ENCODE data around the gene LYPD6B. TPM values are rescaled to one million over a fixed set of nuclear protein-coding genes. Genes with fewer than 3 reads are reported as not detected.

The LYPD6B gene
- total and polyA plus RNA-seq, 2 donors (not counting 1 experiment from before 2014, with no cell fraction given): 1.5 to 2.7 TPM

GRCh38 chr2:149218497-149218896, 180.0 kb downstream of the LYPD6B start:
- no peak overlapping the region for H3K4me3 ChIP-seq (ENCODE audit: control extremely low read depth in 1 of 5, extremely low read depth in 1 of 5, insufficient read depth in 1 of 5, low read depth in 2 of 5, low read length in 4 of 5)
- Mint-ChIP-seq H3K27me3 (no peaks in the 10 kb centered on the region), H3K27ac (no peak overlapping the region), H3K9me3 (ENCODE audit: insufficient read depth) (no peaks in the 10 kb centered on the region), H3K4me3 (no peak overlapping the region), H3K4me1 (no peaks in the 10 kb centered on the region)
- TF ChIP-seq CTCF (IDR thresholded peaks at IDR 0.05) (no peak), EZH2 (IDR thresholded peaks at IDR 0.05; ENCODE audit: borderline replicate concordance, insufficient read depth, low read depth, low read length, poor library complexity, severe bottlenecking) (no peak)
- H3K9me3 ChIP-seq (ENCODE audit: control extremely low read depth in 1 of 3, control insufficient read depth in 2 of 3, insufficient read depth in 1 of 3, low read length in 2 of 3): no peaks in the 10 kb centered on the region
- ChIA-PET CTCF (no interaction called here), POLR2A (no interaction called here)
- no peak overlapping the region for H3K4me2 ChIP-seq (replicated peaks; ENCODE audit: low read depth, low read length, poor library complexity, severe bottlenecking)
- H3K27me3 ChIP-seq (replicated peaks in 1 of 4; ENCODE audit: control extremely low read depth in 1 of 4, control insufficient read depth in 3 of 4, insufficient read depth in 4 of 4, low read length in 3 of 4): no peaks in the 10 kb centered on the region
- intact Hi-C loops (cut with micrococcal nuclease): no loop called here
- no peaks in the 10 kb centered on the region for H3K36me3 ChIP-seq (replicated peaks in 1 of 2; ENCODE audit: control extremely low read depth in 1 of 2, control insufficient read depth in 1 of 2, extremely low read depth in 1 of 2, insufficient read depth in 2 of 2, low read length in 1 of 2)
- ATAC-seq (ENCODE audit: low read depth) (no peak), DNase-seq (no peak)
- H3K4me1 ChIP-seq (ENCODE audit: control insufficient read depth in 2 of 2, insufficient read depth in 2 of 2, low read length in 2 of 2): no peaks in the 10 kb centered on the region
- H3K9ac ChIP-seq (ENCODE audit: low read length): no peak overlapping the region
- no peak overlapping the region for H3K27ac ChIP-seq (ENCODE audit: low read length in 2 of 2)
- no peaks in the 10 kb centered on the region for H3K79me2 ChIP-seq (ENCODE audit: control insufficient read depth, insufficient read depth, low read length)
- no peaks in the 10 kb centered on the region for H4K20me1 ChIP-seq (ENCODE audit: control insufficient read depth, insufficient read depth, low read length, poor library complexity, severe bottlenecking)
- no peak overlapping the region for H2AFZ ChIP-seq (ENCODE audit: insufficient read depth, low read depth, low read length, poor library complexity, severe bottlenecking)

- CTCF ChIA-PET: interaction anchor here (2.0 kb wide), 1 partner anchor 9 kb away, joined by 4 read pairs; no protein-coding TSS in a partner anchor
- no peak overlapping the region for H3K4me3 ChIP-seq (ENCODE audit: control extremely low read depth in 1 of 5, extremely low read depth in 1 of 5, insufficient read depth in 1 of 5, low read depth in 2 of 5, low read length in 4 of 5)
- 79% methylated on average over 2 of the region's 3 CpGs for WGBS (ENCODE audit: insufficient coverage)
Observed at GRCh38 chr2:149219856-149220255, 181.4 kb downstream of the LYPD6B start.

More at GRCh38 chr2:149219856-149220255, 181.4 kb downstream of the LYPD6B start:
- Mint-ChIP-seq H3K4me3 (no peak overlapping the region), H3K27me3 (peaks cover under 1% of the 10 kb centered on the region), H3K4me1 (no peaks in the 10 kb centered on the region), H3K27ac (no peak overlapping the region), H3K9me3 (ENCODE audit: insufficient read depth) (no peaks in the 10 kb centered on the region)
- no peaks in the 10 kb centered on the region for H3K4me1 ChIP-seq (ENCODE audit: control insufficient read depth in 2 of 2, insufficient read depth in 2 of 2, low read length in 2 of 2)
- no peaks in the 10 kb centered on the region for H4K20me1 ChIP-seq (ENCODE audit: control insufficient read depth, insufficient read depth, low read length, poor library complexity, severe bottlenecking)
- H2AFZ ChIP-seq (ENCODE audit: insufficient read depth, low read depth, low read length, poor library complexity, severe bottlenecking): no peak overlapping the region
- no peaks in the 10 kb centered on the region for H3K79me2 ChIP-seq (ENCODE audit: control insufficient read depth, insufficient read depth, low read length)
- H3K27ac ChIP-seq (ENCODE audit: low read length in 2 of 2): no peak overlapping the region
- no peak overlapping the region for H3K9ac ChIP-seq (ENCODE audit: low read length)
- TF ChIP-seq EZH2 (IDR thresholded peaks at IDR 0.05; ENCODE audit: borderline replicate concordance, insufficient read depth, low read depth, low read length, poor library complexity, severe bottlenecking) (no peak), CTCF (IDR thresholded peaks at IDR 0.05) (no peak)
- no peaks in the 10 kb centered on the region for H3K9me3 ChIP-seq (ENCODE audit: control extremely low read depth in 1 of 3, control insufficient read depth in 2 of 3, insufficient read depth in 1 of 3, low read length in 2 of 3)
- POLR2A ChIA-PET: no interaction called here
- DNase-seq (no peak), ATAC-seq (ENCODE audit: low read depth) (no peak)
- no peaks in the 10 kb centered on the region for H3K36me3 ChIP-seq (replicated peaks in 1 of 2; ENCODE audit: control extremely low read depth in 1 of 2, control insufficient read depth in 1 of 2, extremely low read depth in 1 of 2, insufficient read depth in 2 of 2, low read length in 1 of 2)
- no peak overlapping the region for H3K4me2 ChIP-seq (replicated peaks; ENCODE audit: low read depth, low read length, poor library complexity, severe bottlenecking)
- peaks cover 0 to 3% (median 0%) of the 10 kb centered on the region in 4 experiments for H3K27me3 ChIP-seq (replicated peaks in 1 of 4; ENCODE audit: control extremely low read depth in 1 of 4, control insufficient read depth in 3 of 4, insufficient read depth in 4 of 4, low read length in 3 of 4)
- intact Hi-C loops (cut with micrococcal nuclease): no loop called here

All from B cell (primary cell).